Measurements from ENCODE around the gene NAV3. TPM values are rescaled to one million over a fixed set of nuclear protein-coding genes. Genes with fewer than 3 reads are reported as not detected.

The NAV3 gene
- total RNA-seq, 2 experiments from 2014 or later: not detected

DNA sequence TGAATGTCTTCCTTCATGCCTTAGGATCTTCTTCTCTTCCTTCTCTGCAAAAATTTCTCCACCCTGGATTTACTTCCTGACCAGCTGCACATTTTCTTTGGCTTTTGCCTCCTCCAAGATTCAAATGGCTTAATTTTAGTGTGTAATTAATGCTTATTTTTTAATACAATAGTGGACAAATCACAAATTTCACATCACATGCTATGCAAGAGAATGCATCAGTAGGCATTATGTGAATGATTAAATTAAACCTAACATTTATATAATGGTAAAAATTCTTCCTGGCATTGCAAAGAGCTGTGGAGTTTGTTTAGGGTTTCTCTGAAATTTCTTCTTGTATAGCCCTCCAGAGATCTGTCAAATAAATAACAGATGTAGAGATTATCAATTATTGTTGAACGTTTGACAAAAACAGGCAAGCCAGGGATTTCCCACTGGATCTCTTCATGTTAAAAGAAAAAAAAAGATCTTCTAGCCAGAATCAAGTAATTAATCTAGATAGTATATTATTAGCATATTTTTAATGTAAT lies 84.4 kb downstream of the NAV3 start:
- H3K27me3 ChIP-seq (ENCODE audit: control insufficient read depth in 1 of 2, insufficient read depth in 2 of 2, low read length in 2 of 2): no peaks in the 10 kb centered on the region
- H3K4me1 Mint-ChIP-seq (ENCODE audit: low read depth): no peaks in the 10 kb centered on the region
- intact Hi-C loops (cut with DNase I, micrococcal nuclease): no loop called here
- peaks cover 8% of the 10 kb centered on the region for H3K9me3 Mint-ChIP-seq
- H3K27me3 Mint-ChIP-seq: no peaks in the 10 kb centered on the region
- no peak for DNase-seq
- ATAC-seq (ENCODE audit: poor library complexity): no peak
- ChIA-PET POLR2A (no interaction called here), CTCF (no interaction called here)
- no peaks in the 10 kb centered on the region for H3K36me3 Mint-ChIP-seq (ENCODE audit: low read depth)
- TF ChIP-seq, protein P1, sequence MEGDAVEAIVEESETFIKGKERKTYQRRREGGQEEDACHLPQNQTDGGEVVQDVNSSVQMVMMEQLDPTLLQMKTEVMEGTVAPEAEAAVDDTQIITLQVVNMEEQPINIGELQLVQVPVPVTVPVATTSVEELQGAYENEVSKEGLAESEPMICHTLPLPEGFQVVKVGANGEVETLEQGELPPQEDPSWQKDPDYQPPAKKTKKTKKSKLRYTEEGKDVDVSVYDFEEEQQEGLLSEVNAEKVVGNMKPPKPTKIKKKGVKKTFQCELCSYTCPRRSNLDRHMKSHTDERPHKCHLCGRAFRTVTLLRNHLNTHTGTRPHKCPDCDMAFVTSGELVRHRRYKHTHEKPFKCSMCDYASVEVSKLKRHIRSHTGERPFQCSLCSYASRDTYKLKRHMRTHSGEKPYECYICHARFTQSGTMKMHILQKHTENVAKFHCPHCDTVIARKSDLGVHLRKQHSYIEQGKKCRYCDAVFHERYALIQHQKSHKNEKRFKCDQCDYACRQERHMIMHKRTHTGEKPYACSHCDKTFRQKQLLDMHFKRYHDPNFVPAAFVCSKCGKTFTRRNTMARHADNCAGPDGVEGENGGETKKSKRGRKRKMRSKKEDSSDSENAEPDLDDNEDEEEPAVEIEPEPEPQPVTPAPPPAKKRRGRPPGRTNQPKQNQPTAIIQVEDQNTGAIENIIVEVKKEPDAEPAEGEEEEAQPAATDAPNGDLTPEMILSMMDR (IDR thresholded peaks at IDR 0.05): no peak
- no peaks in the 10 kb centered on the region for H3K36me3 ChIP-seq (ENCODE audit: insufficient read depth, low read length)
- H3K27ac Mint-ChIP-seq: no peak overlapping the region
- H3K9me3 ChIP-seq (ENCODE audit: control insufficient read depth in 1 of 2, insufficient read depth in 1 of 2, low read length in 2 of 2): no peaks in the 10 kb centered on the region
- H3K4me1 ChIP-seq (ENCODE audit: insufficient read depth, low read length): no peaks in the 10 kb centered on the region
- H3K27ac ChIP-seq (ENCODE audit: low read depth in 1 of 2, low read length in 2 of 2): no peak overlapping the region
- H3K4me3 ChIP-seq (ENCODE audit: low read length): no peak overlapping the region
- no peak overlapping the region for H3K4me3 Mint-ChIP-seq

DNA sequence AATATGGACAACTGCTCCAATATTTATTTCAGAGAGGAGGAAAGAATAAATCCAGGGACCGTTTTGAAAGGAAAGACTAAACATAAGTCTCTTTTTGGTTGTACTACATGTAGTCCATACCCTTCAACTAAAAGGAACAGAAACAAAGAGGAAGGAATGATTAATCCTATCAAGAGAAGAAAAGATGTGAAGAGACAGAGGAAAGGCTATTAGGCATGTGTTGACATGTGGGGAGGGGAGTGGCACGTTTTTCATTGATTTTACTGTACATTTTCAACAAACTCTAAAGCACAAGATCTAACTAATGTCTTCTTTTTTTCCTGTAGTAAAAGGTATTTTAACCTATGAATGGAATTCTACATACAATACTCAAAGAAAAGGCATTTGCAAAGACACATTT lies 85.6 kb downstream of the NAV3 start:
- POLR2A ChIA-PET: no interaction called here
- DNase-seq: no peak
- no peak overlapping the region for H3K4me3 Mint-ChIP-seq
- Histone ChIP-seq H3K36me3 (ENCODE audit: insufficient read depth, low read length) (no peaks in the 10 kb centered on the region), H3K4me1 (ENCODE audit: insufficient read depth, low read length) (no peaks in the 10 kb centered on the region), H3K27me3 (ENCODE audit: control insufficient read depth in 1 of 2, insufficient read depth in 2 of 2, low read length in 2 of 2) (no peaks in the 10 kb centered on the region), H3K9me3 (ENCODE audit: control insufficient read depth in 1 of 2, insufficient read depth in 1 of 2, low read length in 2 of 2) (no peaks in the 10 kb centered on the region), H3K4me3 (ENCODE audit: low read length) (no peak overlapping the region), H3K27ac (ENCODE audit: low read depth in 1 of 2, low read length in 2 of 2) (no peak overlapping the region)
- TF ChIP-seq, protein P1 (IDR thresholded peaks at IDR 0.05): no peak
- no peaks in the 10 kb centered on the region for H3K36me3 Mint-ChIP-seq (ENCODE audit: low read depth)
- intact Hi-C loops (cut with DNase I, micrococcal nuclease): no loop called here
- no peaks in the 10 kb centered on the region for H3K4me1 Mint-ChIP-seq (ENCODE audit: low read depth)
- no peaks in the 10 kb centered on the region for H3K27me3 Mint-ChIP-seq
- H3K27ac Mint-ChIP-seq: no peak overlapping the region
- CTCF ChIA-PET: no interaction called here
- no peak for ATAC-seq (ENCODE audit: poor library complexity)
- H3K9me3 Mint-ChIP-seq: peaks cover 4% of the 10 kb centered on the region

DNA sequence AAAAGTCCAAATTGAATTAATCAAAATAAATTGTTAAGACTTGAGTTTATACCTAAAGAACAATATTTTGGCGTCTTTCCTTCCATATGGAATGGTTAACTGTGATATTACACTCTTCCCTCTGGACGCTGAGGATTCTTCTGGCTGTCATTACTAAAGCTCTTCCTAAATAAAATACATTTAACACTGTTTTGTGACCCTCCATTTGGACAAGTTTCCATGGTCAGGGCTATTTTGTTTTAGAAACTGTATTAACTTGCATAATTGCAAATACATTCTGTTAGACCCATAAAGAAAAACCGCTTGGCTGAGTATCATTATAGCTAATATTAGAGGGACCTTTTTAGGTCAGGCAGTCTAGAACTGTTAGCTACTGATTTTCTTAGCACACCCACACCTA lies 87.4 kb downstream of the NAV3 start:
- H3K4me3 ChIP-seq (ENCODE audit: low read length): no peak overlapping the region
- Mint-ChIP-seq H3K27ac (no peak overlapping the region), H3K9me3 (no peaks in the 10 kb centered on the region), H3K4me1 (ENCODE audit: low read depth) (no peaks in the 10 kb centered on the region), H3K27me3 (no peaks in the 10 kb centered on the region), H3K4me3 (no peak overlapping the region), H3K36me3 (ENCODE audit: low read depth) (no peaks in the 10 kb centered on the region)
- intact Hi-C loops (cut with DNase I, micrococcal nuclease): no loop called here
- no peaks in the 10 kb centered on the region for H3K4me1 ChIP-seq (ENCODE audit: insufficient read depth, low read length)
- no peak for ATAC-seq (ENCODE audit: poor library complexity)
- DNase-seq: no peak
- H3K36me3 ChIP-seq (ENCODE audit: insufficient read depth, low read length): no peaks in the 10 kb centered on the region
- ChIA-PET CTCF (interaction anchor here (1.0 kb wide), 1 partner anchor 11 kb away, joined by 3 read pairs; no protein-coding TSS in a partner anchor), POLR2A (no interaction called here)
- TF ChIP-seq, protein P1 (IDR thresholded peaks at IDR 0.05): no peak
- H3K27ac ChIP-seq (ENCODE audit: low read depth in 1 of 2, low read length in 2 of 2): no peak overlapping the region
- no peaks in the 10 kb centered on the region for H3K27me3 ChIP-seq (ENCODE audit: control insufficient read depth in 1 of 2, insufficient read depth in 2 of 2, low read length in 2 of 2)
- H3K9me3 ChIP-seq (ENCODE audit: control insufficient read depth in 1 of 2, insufficient read depth in 1 of 2, low read length in 2 of 2): no peaks in the 10 kb centered on the region
